OCI-LY7 (cell line): ENCODE measurements around the gene MAGI1.

Source experiments
- CTCF ChIP-seq: fragments of 200-600 bp; sonication (generic); conservative IDR thresholded peaks from 2 replicates; pipeline ENCODE4 v1.5.1; 2014; ENCODE audit warnings: mild to moderate bottlenecking, antibody characterized with exemption, low read length, moderate library complexity, mixed read lengths
- EZH2phosphoT487 ChIP-seq: fragments of 200-600 bp; sonication (generic); IDR thresholded peaks from 2 replicates; pipeline ENCODE4 v1.6.1; 2018; ENCODE audit warnings: low read depth, borderline replicate concordance, mild to moderate bottlenecking, mixed run types, antibody characterized with exemption, low read length, moderate library complexity, mixed read lengths

GRCh38 chr3:65876028-65876420, 162.7 kb downstream of the MAGI1 start:
- no peak for TF ChIP-seq CTCF
- no peak for TF ChIP-seq EZH2phosphoT487
